GM18519 (cell line): Measurements from ENCODE around the gene CFLAR.
"Not testable (repeated sequence)": the region's sequence is repeated elsewhere in the genome, so short reads cannot be mapped to it uniquely, and the experiment has no call there.

Experiments
- ATAC-seq: cut with Tn5 transposase; IDR thresholded peaks from one replicate; pipeline ENCODE4 v1.9.1; 2021; ENCODE audit warnings: mild to moderate bottlenecking, moderate library complexity; ENCODE audit not compliant: unreplicated experiment, low FRiP score

Gene CFLAR

DNA sequence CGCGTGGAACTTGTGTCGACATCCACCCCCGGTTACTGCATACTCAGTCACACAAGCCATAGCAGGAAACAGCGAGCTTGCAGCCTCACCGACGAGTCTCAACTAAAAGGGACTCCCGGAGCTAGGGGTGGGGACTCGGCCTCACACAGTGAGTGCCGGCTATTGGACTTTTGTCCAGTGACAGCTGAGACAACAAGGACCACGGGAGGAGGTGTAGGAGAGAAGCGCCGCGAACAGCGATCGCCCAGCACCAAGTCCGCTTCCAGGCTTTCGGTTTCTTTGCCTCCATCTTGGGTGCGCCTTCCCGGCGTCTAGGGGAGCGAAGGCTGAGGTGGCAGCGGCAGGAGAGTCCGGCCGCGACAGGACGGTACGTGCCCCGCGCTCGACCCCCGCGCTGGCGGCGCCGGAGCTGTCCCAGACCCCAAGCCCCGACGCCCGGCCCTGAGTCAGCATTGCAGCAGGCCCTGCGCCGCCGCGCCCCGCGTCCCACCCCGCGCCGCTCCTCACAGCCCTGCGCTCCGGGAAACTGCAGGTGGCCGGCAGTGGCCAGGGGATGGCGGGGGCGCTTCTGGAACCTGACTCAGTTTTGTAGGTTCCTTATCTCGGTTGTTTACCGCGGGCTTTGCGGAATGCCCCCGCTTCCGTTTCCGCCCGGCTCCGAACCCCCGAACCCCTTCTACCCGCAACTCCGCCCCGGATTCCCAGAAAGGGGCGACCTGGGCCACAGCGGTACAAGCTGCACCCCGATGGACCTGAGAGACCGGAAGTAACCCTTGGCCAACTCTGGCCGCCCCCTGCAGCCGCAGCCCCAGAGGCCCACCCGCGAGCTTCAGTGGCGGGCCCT is at the start of gene CFLAR:
Gene CFLAR (plus strand): TSS at position 50 of the 844 bp plus-strand sequence. CDS start 13,702 bp downstream, outside the sequence.
- ATAC-seq, result no peak

DNA sequence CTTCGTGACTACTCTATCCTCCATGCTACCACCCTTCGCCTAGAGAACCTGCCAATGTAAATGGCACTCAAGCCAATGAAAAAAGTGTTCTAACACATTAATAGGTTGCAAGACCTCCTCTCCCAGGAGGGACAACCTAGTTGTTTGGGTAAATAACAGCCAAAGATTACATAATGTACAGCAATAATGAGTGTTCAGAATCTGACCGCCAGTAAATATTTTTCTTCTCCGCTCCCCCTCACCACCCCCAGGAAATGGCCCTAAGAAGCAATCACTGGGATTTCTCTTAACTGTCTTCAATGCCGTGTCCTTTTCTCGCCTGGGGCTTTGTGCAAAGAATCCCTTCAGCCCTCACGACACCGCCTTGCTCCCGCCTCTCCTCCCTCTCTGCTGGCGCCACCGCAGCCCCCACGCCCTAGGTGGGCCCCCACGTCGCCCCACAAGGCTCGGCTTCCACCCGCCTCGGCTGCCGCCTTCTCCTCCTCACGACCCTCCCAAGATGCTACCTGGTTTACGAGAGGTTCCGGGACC is 45.0 kb upstream of the CFLAR start:
- ATAC-seq, result peak; percentile 2

DNA sequence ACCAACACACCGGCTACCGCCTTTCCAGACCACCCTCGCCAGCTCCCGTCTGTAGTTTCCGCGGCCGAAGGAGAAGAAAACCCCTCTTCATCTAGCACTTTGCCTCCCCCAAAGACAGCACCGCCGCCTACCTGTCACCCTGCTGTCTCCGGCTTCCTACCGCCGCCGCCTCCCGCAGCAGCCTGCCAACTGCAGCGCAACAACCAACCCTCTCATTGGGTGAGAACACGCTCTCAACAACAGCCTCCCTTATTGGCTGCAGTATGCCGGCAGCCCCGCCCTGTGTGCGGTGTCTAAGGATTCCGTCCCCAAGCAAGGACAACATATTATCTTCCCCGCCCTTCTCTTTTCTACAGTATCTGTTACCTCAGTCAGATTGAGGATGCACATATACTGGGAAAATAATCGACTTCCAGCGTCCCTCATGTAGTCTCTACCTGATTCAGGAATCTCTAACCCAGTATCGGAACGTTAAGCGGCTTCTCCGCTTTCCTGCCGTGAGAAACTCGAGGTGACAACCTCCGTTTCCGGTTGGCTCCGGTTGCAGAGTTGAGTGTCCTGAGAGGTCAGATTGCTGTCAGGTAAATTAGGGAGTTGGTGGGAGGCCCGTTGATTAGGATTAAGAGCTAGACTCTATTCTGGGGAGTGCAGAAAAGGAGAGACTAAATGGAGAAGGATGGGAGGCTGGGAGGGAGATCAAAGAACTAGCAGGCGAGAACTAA is 44.3 kb upstream of the CFLAR start, which contains the start of the genes HYCC2 and NDUFB3:
Gene HYCC2 (minus strand): TSS at position 193 of the 722 bp plus-strand sequence. CDS start 47,662 bp downstream, outside the sequence.
Gene NDUFB3 (plus strand): TSS at position 523 of the 722 bp plus-strand sequence. CDS start 6,882 bp downstream, outside the sequence.
- peak; percentile 98 for ATAC-seq

DNA sequence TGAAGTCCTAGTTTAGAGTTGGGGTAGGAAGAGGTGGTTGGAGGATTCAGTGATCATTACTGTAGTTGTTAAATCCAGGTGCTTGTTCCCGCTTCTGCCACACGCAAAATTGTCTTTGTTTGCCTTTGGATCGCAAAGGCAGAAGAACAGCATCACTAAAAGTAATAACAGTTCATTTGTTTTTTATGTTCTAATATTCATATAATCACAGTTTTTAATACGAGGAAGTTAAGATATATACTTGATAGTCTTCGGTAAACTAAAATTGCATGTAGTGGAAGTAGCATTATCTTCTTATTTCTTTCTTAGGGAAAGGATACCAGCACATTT is 43.8 kb upstream of the CFLAR start:
- ATAC-seq, result no peak

DNA sequence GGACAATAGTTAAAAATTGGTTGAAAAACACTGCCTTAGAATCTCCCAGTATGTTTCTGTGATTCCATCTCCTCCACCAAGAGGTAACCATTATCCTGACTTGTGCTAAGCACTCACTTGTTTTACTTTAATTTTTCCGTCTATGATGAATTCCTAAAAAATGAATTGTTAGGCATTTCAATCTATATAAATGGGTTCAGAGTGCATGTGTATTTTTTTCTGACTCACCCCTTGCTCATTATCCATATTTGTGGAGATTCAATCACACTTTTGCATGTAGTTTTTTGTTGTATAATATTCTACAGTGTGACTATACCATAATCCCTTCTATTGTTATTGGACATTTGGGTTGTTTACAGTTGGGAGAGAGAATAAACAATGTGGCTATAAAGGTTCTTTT is 42.9 kb upstream of the CFLAR start:
- no peak for ATAC-seq

DNA sequence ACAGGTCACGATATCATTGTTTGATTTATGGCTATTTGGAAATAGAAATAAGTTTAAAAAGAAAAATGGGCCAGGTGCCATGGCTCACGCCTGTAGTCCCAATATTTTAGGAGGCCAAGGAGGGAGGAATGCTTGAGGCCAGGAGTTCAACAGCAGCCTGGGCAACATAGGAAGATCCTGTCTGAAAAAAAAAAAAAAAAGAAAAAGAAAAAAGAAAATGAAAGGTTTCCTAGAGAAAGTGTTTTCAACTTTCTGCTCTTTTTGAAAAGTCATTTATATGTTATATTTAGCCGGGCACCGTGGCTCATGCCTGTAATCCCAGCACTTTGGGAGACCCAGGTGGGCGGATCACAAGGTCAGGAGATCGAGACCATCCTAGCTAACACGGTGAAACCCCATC is 41.0 kb upstream of the CFLAR start:
- no peak for ATAC-seq

DNA sequence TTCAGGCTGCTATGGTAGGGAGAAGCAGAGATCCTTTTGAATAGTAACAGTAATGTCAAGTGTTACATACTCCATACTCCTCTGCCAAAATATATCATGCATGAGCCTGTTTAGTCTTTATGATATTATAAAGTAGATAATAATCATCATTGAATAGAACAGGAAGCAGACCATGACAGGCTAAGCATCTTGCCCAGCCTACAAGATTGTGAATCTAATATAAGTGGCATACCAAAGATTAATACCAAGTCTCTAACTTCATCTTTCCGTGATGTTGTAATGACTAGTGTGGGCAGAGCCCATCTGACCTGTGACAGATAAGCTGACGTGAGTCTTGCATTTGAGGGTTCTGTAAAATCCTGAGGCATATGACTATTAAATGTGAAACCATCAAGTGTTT is 31.1 kb upstream of the CFLAR start:
- ATAC-seq, result no peak

DNA sequence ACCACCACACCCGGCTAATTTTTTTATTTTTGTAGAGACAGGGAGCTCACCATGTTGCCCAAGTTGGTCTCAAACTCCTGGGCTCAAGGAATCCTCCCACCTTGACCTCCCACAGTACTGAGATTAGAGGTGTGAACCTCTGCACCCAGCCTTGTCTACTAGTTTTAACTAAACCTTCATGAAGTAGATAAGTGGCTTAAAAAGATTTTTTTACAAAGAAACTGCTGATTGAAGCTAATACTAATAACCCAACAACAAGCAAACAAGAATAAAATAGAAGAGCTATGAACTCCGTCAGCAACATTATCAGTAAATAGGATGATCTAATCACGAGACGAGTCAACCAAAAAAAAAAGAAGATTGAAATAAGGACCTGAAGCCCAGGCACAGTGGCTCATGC is 25.4 kb upstream of the CFLAR start:
- no peak for ATAC-seq

DNA sequence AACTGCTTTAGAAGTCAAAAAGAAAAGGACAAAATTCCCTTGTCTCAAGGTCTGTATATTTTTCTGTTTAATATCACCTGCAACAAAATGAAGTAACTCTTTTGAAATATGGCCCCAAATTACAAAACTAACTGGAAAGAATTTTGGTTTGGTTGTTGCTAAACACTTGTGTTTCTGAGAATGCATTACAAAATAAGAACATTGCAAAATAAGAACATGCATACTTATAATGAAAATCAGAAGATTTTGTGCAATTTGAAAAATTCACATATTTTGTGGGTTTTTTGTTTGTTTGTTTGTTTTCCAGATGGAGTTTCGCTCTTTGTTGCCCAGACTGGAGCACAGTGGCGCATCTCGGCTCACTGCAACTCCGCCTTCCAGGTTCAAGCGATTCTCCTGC is 22.4 kb upstream of the CFLAR start:
- ATAC-seq, result no peak

DNA sequence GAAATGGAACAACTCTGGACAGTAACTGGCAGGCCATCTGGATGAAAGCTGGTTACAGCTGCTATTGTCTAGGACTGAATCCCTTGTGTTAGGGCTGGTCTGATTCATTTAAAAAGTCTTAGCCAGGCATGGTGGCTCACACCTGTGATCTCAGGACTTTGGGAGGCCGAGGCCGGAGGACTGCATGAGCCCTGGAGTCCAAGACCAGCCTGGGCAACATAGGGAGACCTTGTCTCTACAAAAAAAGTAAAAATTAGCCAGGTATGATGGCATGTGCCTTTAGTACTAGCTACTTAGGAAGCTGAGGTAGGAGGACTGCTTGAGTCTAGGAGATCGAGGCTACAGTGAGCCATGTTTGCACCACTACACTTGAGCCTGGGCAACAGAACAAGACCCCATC is 15.5 kb upstream of the CFLAR start:
- ATAC-seq, result no peak

DNA sequence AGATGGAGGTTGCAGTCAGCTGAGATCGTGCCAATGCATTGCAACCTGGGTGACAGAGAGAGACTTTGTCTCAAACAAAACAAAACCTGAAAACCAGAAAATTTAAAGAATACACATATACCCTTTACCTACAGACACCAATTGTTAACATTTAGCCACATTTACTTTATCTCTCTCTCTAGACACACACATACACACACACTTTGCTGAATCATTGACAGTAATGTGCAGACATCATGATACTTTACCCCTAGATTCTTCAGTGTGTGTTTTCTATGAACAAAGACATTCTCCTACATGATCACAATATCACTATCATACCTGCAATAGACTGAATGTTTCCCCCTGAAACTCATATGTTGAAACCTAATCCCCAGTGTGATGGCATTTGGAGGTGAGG is 10.2 kb upstream of the CFLAR start:
- ATAC-seq, result no peak

DNA sequence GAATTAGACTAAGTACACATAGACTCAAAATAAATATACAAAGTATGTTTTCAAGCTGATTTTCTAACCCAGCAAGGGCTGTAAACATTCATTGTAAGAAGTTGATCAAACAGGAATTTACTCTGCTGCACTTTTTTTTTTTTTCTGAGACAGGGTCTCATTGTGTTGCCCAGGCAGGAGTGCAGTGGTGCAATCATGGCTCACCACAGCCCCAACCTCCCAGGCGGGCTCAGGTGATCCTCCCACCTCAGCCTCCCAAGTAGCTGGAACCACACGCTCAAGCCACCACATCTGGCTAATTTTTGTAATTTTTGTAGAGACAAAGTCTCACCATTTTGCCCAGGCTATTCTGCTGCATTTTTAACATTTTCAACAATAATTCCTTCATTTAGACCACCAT is 8.3 kb upstream of the CFLAR start:
- ATAC-seq, result no peak

DNA sequence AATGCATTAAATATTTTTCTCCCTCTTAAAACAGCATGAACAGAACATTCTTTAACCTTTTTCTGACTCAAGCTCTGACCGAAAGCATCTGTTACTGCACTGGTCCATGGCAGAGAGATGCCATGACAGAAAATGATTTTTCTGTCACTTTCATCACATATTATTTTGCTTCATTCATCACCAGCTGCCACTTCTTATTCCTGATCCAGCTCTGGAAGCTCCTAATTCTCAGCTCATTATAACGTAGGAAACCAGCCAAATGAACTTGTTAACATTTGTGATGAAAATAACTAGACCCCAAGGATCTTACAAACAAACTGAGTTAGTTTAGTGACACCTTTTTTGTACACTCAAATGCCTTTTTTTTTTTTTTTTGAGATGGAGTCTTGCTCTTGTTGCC is 7.6 kb upstream of the CFLAR start:
- no peak for ATAC-seq

DNA sequence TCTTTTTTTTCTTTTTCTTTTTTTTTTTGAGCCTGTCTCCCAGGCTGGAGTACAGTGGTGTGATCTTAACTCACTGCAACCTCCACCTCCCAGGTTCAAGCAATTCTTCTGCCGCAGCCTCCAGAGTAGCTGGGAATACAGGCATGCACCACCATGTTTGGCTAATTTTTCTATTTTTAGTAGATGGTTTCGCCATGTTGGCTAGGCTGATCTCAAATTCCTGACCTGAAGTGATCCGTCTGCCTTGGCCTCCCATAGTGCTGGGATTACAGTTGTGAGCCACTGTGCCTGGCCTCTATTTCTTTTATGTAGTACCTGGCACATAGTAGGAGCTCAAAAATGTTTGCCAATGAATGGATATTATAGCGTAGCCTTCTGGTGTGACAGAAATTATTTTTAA is 6.8 kb upstream of the CFLAR start:
- no peak for ATAC-seq

DNA sequence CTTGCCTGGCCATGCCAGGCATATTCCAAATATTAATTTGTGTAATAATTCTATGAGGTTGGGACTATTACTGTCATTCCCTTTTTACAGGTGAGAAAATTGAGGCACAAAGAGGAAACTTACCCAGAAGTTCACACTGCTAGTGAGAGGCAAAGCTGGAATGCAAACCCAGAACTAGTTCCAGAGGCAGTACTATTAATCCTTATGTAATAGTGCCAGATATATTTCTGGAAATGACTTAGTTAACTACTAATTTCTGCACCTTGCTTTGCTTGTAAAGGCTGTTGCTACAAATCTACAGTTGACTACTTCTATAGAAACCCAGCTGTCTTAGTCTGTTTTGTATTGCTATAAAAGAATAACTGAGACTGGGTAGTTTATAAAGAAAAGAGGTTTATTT is 5.3 kb upstream of the CFLAR start:
- no peak for ATAC-seq

DNA sequence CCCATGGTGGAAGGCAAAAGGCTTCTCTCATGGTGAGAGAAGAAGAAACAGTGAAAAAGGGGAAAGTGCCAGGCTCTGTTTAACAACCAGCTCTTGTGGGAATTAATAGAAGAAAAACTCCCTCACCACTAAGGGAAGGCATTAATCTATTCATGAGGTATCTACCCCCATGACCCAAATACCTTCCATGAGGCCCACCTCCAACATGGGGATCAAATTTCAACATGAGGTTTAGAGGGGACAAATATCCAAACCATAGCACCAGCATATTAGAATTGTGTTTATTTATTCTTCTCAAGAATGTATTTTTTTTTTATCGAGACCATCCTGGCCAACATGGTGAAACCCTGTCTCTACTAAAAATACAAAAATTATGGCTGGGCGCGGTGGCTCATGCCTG is 4.9 kb upstream of the CFLAR start:
- ATAC-seq, result no peak

DNA sequence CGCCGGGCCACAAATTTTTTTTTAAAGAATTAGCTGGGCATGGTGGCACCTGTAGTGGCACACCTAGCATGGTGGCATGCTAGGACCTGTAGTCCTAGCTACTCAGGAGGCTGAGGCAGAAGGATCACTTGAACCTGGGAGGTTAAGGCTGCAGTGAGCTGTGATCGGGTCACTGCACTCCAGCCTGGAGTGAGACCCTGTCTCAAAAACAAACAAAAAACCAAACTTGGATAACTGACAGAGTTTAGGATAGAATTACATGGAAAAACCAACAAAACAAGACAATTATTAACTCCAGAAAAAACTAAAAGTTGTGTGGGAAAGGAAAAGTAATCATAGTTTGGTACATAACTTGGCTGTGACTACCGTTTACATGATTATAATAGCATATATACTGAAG is 1.6 kb upstream of the CFLAR start:
- no peak for ATAC-seq

DNA sequence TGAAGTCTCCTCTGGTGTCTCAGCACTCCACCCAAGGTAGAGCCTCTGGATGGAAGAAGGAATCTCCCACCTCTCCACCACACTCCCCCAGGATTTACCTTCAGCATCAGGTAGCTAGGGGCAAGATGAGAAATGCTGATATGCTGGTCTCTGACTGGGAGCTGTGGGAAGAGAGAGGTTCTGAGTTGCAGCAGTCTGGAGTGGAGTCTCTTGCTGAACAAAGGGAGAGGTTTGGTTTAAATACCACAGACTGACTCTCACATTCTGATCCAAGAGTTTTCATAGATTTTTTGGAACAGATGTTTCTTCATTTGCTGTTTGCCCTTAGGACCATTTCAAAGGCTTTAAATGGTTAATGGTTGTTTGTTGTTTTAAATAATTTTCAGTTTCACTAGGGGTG is 1.1 kb upstream of the CFLAR start:
- ATAC-seq, result no peak

DNA sequence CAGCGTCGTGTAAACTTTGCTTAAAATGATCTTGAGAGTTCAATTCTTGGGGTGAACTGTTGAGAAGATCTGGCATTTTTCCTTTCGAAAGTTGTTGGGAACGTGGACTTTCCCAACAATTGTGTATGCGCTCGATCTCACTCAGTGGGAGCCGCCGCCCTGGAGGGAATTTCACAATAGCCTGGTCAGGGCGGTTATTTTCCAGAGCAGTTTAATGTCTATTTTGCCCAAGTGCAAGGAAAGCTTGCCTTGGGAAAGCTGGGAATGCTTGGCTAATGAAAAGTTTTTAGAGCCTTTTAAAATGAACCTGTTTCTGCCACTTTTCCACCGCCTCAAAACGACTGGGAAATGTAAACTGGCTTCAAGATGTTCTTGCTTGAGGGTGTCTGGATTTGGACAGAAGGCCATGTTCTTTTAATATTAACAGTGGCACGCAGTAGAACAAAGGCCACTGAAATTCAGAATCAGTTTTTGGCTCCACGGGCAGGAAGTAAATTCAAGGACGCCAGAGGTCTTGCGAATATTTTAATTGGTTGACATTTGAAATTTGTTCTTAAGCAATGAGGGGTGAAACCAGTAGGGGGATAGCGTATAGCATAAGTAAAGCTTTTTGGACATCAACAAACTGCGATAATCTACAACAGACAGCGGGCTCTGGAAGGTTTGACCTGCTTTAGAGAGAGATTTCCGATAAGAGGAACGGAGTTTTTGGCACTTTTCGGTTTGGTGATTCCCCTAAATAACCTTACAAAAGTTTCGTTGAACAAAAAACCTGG is 1.2 kb downstream of the CFLAR start:
- ATAC-seq, result no peak

DNA sequence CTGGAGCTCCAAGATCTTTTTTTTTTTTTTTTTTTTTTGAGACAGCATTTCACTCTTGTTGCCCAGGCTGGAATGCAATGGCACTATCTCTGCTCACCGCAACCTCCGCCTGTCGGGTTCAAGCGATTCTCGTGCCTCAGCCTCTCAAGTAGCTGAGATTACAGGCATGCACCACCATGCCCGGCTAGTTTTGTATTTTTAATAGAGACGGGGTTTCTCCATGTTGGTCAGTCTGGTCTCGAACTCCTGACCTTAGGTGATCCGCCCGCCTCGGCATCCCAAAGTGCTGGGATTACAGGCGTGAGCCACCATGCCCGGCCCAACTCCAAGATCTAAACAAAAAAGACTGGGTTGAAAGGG is 1.8 kb downstream of the CFLAR start:
- not testable (repeated sequence) for ATAC-seq
